Mucosa of descending colon (tissue), 3 donors: ENCODE results near the gene TGM1. TPM values are rescaled to one million over a fixed set of nuclear protein-coding genes. Genes with fewer than 3 reads are reported as not detected.
"Not testable (repeated sequence)": the region's sequence is repeated elsewhere in the genome, so short reads cannot be mapped to it uniquely, and the experiment has no call there.

Experiments
- ATAC-seq: fragments of 200-7000 bp; cut with Tn5 transposase; one replicate; pipeline ENCODE4 v1.9.1; 2020; ENCODE audit warnings: mild to moderate bottlenecking, moderate library complexity
- DNase-seq, 3 donors: peaks; one replicate each; pipeline ENCODE4 v3.0.0-alpha.2; 2020
- H3K36me3 ChIP-seq: fragments of 200-600 bp; one replicate; pipeline ENCODE4 v1.8.0; 2021; ENCODE audit warnings: low read depth, mild to moderate bottlenecking
- H3K4me1 ChIP-seq: fragments of 200-600 bp; one replicate; pipeline ENCODE4 v1.8.0; 2021; ENCODE audit warnings: low read depth, mild to moderate bottlenecking
- H3K4me3 ChIP-seq: fragments of 200-600 bp; one replicate; pipeline ENCODE4 v1.8.0; 2021; ENCODE audit warnings: mild to moderate bottlenecking
- H3K9me3 ChIP-seq: fragments of 200-600 bp; one replicate; pipeline ENCODE4 v1.8.0; 2021; ENCODE audit warnings: mild to moderate bottlenecking
- intact Hi-C, 2 donors: fragments of 100-400 bp; cut with DNase I in 1 of 2; cut with micrococcal nuclease in 1 of 2; formaldehyde crosslinking; loops; one replicate each; pipeline versions ENCODE4 v1.11.0 to v1.11.1; 2022; cut with DNase I, micrococcal nuclease
- total RNA-seq, 3 donors: library from RNA; stranded (reverse); fragmentation: NEBNext Ultra II Directional in 2 of 3; extraction: Animal tissue kit (Norgen Biotek cat#: 25700) in 2 of 3; gene quantifications; one replicate each; pipeline versions ENCODE4 v1.2.1 to v1.2.4, GENCODE V29; 2021 to 2023
- TF ChIP-seq, protein P1 (sequence below): fragments of 200-600 bp; IDR thresholded peaks from one replicate; pipeline ENCODE4 v1.8.0; 2022; ENCODE audit warnings: antibody characterized with exemption, mild to moderate bottlenecking
- donor health status: DM: no; HTN: no; CAD: no; lungs with moderate emphysema.
- donor health status: DM: no; HTN: no; CAD: no.
- donor health status: DM: no; HTN: yes; CAD: no.

Gene TGM1
- total RNA-seq, 3 donors from 2014 or later = 2.2 to 3.3 (median 2.4) TPM

DNA sequence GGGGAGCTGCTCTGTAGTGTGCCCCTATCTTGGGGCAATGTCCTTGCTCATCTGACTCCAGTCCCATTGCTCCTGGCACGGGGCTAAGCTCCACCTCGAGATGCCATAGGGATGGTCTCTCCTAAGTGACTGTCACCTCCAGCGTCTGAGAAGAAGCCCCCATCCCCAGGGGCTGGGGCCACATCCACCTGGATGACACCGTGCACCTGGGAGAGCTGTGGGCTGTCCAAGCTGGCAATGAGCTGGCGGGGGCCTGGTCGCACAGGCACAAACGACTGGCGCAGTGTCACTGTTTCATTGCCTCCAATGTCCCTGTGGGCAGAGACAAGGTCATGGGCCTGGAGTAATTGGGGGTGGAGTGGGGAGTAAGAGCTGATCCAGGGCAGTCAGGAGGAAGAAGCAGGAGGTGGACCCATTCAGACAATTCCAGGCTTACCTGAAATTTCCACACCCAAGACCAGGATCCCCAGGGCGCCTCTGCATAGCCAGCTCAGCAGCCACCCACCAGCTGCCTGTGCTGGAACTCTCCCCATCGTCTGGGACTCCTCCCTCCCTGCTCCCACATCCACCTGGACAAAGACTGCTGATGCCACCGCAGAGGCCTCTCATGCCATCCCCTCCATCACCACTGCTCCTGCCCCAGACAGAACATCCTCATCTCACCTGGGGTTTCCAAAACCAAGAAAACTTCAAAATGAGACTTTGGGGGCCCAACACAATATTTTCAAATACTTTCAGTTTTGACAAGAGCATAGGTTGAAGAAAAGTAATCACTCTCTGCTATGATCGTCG lies 13.6 kb downstream of the TGM1 start:
- intact Hi-C loops = no loop called here
- Histone ChIP-seq H3K9me3 (no peaks in the 10 kb centered on the region), H3K4me3 (no peak overlapping the region), H3K4me1 (no peaks in the 10 kb centered on the region), H3K36me3 (no peaks in the 10 kb centered on the region)
- TF ChIP-seq, protein P1, sequence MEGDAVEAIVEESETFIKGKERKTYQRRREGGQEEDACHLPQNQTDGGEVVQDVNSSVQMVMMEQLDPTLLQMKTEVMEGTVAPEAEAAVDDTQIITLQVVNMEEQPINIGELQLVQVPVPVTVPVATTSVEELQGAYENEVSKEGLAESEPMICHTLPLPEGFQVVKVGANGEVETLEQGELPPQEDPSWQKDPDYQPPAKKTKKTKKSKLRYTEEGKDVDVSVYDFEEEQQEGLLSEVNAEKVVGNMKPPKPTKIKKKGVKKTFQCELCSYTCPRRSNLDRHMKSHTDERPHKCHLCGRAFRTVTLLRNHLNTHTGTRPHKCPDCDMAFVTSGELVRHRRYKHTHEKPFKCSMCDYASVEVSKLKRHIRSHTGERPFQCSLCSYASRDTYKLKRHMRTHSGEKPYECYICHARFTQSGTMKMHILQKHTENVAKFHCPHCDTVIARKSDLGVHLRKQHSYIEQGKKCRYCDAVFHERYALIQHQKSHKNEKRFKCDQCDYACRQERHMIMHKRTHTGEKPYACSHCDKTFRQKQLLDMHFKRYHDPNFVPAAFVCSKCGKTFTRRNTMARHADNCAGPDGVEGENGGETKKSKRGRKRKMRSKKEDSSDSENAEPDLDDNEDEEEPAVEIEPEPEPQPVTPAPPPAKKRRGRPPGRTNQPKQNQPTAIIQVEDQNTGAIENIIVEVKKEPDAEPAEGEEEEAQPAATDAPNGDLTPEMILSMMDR = no peak
- DNase-seq (peak in 2 of 3 donors; percentile 14 to 41), ATAC-seq (no peak)

DNA sequence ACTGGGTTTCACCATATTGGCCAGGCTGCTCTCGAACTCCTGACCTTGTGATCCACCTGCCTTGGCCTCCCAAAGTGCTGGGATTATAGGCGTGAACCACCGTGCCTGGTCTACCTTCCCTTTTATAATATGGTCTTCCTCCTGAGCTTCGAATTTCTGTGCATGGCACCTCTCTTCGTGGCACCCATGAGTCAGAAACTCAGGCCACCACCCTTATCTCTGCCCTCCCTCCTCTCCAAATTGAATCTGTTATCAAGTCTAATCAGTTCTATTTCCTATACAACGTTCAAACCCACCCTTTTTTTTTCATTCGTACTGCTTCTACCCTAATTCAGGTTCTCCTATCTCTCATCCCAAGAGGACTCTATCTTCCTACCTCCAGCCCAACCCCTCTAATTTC lies 15.6 kb downstream of the TGM1 start:
- ATAC-seq = no peak
- DNase-seq = peak in 1 of 3 donors; percentile 12
- intact Hi-C loops = no loop called here
- no peaks in the 10 kb centered on the region for H3K9me3 ChIP-seq
- H3K4me3 ChIP-seq = no peak overlapping the region
- H3K4me1 ChIP-seq = peaks cover 6% of the 10 kb centered on the region
- no peaks in the 10 kb centered on the region for H3K36me3 ChIP-seq
- TF ChIP-seq, protein P1 = no peak

DNA sequence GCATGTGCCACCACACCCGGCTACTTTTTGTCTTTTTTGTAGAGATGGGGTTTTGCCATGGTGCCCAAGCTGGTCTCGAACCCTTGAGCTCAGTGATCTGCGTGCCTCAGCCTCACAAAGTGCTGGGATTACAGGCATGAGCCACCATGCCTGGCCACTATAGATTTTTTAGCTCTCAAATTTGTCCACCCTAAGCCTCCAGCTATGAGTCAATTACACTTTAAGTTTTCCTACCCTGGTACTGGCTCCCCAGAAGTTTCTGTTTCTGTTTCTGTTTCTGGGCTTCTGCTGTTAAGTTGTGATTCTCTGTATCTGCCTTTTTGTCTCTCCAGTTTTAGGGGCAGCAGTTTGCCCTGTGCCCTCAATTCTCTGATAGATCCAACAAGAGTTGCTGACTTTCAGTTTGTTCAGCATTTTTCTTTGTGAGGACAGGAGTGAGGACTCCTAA lies 16.2 kb downstream of the TGM1 start:
- Histone ChIP-seq H3K36me3 (no peaks in the 10 kb centered on the region), H3K9me3 (no peaks in the 10 kb centered on the region), H3K4me3 (no peak overlapping the region), H3K4me1 (peaks cover 6% of the 10 kb centered on the region)
- ATAC-seq = no peak
- TF ChIP-seq, protein P1 = no peak
- peak in 1 of 3 donors; percentile 7 for DNase-seq
- intact Hi-C loops = no loop called here

DNA sequence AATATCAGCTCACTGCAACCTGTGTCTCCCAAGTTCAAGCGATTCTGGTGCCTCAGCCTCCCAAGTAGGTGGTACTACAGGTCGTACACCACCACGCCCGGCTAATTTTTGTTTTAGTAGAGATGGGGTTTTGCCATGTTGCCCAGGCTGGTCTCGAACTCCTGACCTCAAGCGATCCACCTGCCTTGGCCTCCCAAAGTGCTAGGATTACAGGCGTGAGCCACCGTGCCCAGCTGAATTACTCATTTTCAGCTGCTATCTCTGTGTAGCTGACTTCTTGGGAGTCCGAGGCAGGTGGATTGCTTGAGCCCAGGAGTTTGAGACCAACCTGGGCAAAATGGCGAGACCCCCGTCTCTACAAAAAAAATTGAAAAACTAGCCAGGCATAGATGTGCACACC lies 17.6 kb downstream of the TGM1 start:
- ATAC-seq, H3K36me3 ChIP-seq, H3K4me3 ChIP-seq, intact Hi-C loops, H3K9me3 ChIP-seq: not testable (repeated sequence)
- peak in 1 of 3 donors; percentile 16 for DNase-seq
- H3K4me1 ChIP-seq = peaks cover 20% of the 10 kb centered on the region

DNA sequence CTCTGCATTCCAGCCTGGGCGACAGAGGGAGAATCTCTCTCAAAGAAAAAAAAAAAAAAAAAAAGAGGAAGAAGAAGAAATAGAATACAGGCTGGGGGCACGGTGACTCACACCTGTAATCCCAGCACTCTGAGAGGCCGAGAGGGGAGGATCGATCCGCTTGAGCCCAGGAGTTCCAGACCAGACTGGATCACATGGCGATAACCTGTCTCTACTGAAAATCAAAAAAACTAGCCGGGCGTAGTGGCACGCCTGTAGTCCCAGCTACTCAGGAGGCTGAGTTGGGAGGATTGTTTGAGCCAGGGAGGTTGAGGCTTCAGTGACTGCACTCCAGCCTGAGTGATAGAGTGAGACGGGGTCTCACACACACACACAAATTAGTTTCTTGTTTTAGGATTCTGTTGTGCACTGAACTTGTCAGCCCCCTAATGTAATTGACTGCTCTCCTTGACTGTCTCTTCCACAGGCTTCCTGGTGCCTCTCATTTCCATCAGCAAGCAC lies 19.6 kb downstream of the TGM1 start:
- intact Hi-C loops = loop anchor here in 1 of 2 donors (5.0 kb wide), 1 partner anchor 54 kb away; the partner anchor contains the start of genes DHRS1 and NOP9
- ATAC-seq (peak; percentile 0), DNase-seq (no peak)
- Histone ChIP-seq H3K36me3 (no peaks in the 10 kb centered on the region), H3K4me1 (peaks cover 26% of the 10 kb centered on the region), H3K9me3 (no peaks in the 10 kb centered on the region), H3K4me3 (no peak overlapping the region)
- TF ChIP-seq, protein P1 = no peak

DNA sequence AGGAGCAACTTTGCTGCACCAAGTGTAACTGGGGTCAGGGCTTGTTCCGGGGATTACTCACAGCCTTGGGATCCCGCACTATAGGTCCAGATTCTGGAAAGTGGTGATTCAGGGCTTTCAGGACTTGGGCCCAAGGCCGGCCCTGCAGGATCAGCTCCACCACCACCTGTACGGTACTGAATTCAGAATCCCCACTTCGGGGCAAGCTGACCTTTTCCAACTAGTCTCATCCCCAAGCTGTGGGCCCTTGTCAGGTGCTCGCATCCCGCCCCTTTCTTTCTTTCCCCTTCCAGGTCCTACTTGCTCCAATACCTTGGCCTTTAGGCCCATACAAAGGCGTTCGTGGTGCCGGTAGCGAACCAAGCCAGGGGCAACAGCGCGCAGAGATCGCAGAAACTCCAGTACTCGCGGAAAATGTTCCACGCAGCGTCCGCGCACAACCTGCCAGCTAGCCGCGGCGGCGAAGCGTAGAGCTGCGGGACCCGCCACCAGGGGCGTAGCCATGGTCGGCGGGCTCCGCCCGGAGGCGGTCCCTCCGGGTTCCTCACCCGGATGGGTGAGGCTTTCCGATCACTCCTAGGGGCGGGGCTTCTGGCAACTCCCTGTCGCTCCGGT lies 21.0 kb downstream of the TGM1 start:
- TF ChIP-seq, protein P1 = peak; percentile 56
- Histone ChIP-seq H3K9me3 (no peaks in the 10 kb centered on the region), H3K36me3 (peaks cover 3% of the 10 kb centered on the region), H3K4me1 (peaks cover 26% of the 10 kb centered on the region), H3K4me3 (peak overlapping the region; percentile 35)
- peak; percentile 93 for ATAC-seq
- intact Hi-C loops = loop anchor here in 1 of 2 donors (5.0 kb wide), 1 partner anchor 55 kb away; the partner anchor contains the start of genes DHRS1 and NOP9
- peak; percentile 93 to 96 (median 94) for DNase-seq
